22Rv1 (cell line): ENCODE results near the gene MLN.

Experiments used
- CTCF ChIP-seq: fragments of 450-650 bp; IDR thresholded peaks from 2 replicates; pipeline ENCODE4 v1.5.1; 2017; ENCODE audit warnings: mild to moderate bottlenecking
- ZFX ChIP-seq: fragments of 450-650 bp; IDR thresholded peaks from 2 replicates; pipeline ENCODE4 v1.6.1; 2017; ENCODE audit warnings: antibody characterized with exemption, borderline replicate concordance

GRCh38 chr6:33836806-33837469, 33.1 kb upstream of the MLN start:
- no peak for TF ChIP-seq CTCF
- no peak for TF ChIP-seq ZFX
